Mesodermal cell (in vitro differentiated cells): ENCODE data around the gene CAMK1D.

Source experiments
- H3K27ac ChIP-seq: 2 replicates; pipeline ENCODE4 v1.7.0; 2013; ENCODE audit warnings: mild to moderate bottlenecking, low read depth, low read length, moderate library complexity; ENCODE audit not compliant: severe bottlenecking
- H3K36me3 ChIP-seq: 2 replicates; pipeline ENCODE4 v1.7.1; 2013; ENCODE audit warnings: mild to moderate bottlenecking, low read length, moderate library complexity; ENCODE audit not compliant: control insufficient read depth, insufficient read depth
- H3K4me1 ChIP-seq: one replicate; pipeline ENCODE4 v1.7.1; 2013; ENCODE audit warnings: mild to moderate bottlenecking, low read length; ENCODE audit not compliant: insufficient read depth, control insufficient read depth, poor library complexity, severe bottlenecking
- H3K4me3 ChIP-seq: 2 replicates; pipeline ENCODE4 v1.7.0; 2013; ENCODE audit warnings: low read length, control low read depth, mild to moderate bottlenecking; ENCODE audit not compliant: insufficient read depth, poor library complexity, severe bottlenecking; ENCODE audit errors: extremely low read depth
- H3K9me3 ChIP-seq: 2 replicates; pipeline ENCODE4 v1.7.1; 2013; ENCODE audit warnings: mild to moderate bottlenecking, low read length, moderate library complexity; ENCODE audit not compliant: control insufficient read depth
- WGBS, 2 experiments: methylation state at CpG; one replicate each; pipeline ENCODE4 v1.1.5; 2013; ENCODE audit warnings: missing lambda C conversion rate in 2 of 2; ENCODE audit not compliant: insufficient coverage in 2 of 2; 5-methylcytosine and 5-hydroxymethylcytosine counted together

The CAMK1D gene

GRCh38 chr10:12480440-12480839 is 131.1 kb downstream of the CAMK1D start:
- Histone ChIP-seq H3K9me3 (peaks cover 4% of the 10 kb centered on the region), H3K4me1 (peaks cover 5% of the 10 kb centered on the region), H3K27ac (no peak overlapping the region), H3K4me3 (no peak overlapping the region), H3K36me3 (no peaks in the 10 kb centered on the region)
- WGBS, 2 experiments: 73 to 100% methylated on average over 1 to 3 of the region's 4 CpGs

DNA sequence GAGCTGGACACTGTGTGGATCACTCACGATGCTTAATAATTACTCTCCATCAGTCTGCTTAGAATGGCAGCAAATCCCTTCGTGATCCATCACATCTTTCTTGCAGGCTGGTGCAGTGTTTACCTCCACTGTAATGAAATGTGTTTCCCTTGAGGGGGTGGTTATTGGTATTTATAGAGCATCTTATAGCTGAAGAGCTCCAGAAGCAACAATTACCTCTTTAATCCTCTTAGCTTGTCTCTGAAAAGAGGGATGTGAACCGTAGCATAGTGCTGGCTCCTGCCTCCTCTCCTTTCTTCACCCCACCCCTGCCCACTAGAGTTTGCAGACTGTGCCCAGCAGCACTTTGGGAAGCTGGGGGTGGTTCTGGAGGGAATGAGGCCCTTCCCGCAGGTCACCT is 132.6 kb downstream of the CAMK1D start:
- WGBS, 2 experiments: 100% methylated on average over 1 of the region's 4 CpGs; no CpG with 5 or more reads in 1 of the 2 experiments
- Histone ChIP-seq H3K27ac (no peak overlapping the region), H3K36me3 (no peaks in the 10 kb centered on the region), H3K4me1 (peaks cover 5% of the 10 kb centered on the region), H3K4me3 (no peak overlapping the region), H3K9me3 (peaks cover 4% of the 10 kb centered on the region)

- no peak overlapping the region for H3K4me3 ChIP-seq
- 43 to 44% methylated on average over 5 to 8 of the region's 12 CpGs for WGBS, 2 experiments
- H3K27ac ChIP-seq: no peak overlapping the region
- peaks cover 5% of the 10 kb centered on the region for H3K4me1 ChIP-seq
- peaks cover 4% of the 10 kb centered on the region for H3K9me3 ChIP-seq
- H3K36me3 ChIP-seq: no peaks in the 10 kb centered on the region
These were observed 133.2 kb downstream of the CAMK1D start for GRCh38 chr10:12482587-12482986.

DNA sequence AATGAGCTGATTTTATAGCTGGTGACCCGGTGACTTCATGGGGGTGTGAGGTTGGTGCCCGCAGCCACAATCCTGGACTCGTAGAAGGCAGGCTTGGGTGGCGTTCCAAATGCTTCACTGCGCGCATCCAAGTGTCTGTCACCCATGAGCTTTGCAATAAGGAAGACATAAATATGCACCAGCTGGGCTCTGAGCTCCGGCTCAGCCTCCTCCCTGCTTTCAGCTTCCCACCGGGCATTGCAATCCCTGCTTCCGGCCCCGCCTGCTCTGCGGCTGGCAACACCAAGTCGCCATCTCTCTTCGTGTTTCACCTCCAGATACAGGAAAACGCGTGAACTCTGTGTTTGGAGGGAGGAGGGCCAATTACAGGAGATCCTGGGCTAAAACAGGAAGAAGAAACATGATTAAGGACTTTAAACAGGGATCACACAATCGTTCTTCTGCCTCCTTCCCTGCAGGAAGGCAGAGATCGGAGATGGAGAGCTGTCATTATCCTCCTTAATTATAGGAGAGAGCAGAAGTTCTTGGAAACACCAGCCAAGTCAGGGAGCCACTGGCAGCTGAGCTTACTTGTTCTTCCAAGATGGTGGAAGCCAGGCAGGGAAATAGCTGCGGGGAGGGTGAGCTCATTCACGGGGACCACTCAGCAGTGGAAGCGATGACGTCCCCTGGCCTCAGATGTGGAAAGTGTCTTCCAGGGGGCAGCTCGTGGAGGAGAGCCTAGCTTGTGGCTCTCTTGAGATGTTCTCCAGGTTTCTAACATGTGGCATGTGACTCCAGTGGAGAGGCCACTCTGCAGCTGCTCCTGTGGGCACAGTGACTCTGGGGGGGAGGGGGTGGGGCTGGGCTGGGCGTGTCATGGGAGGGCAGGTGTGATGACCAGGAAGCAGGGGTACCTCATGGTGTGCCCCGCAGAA is 134.9 kb downstream of the CAMK1D start:
- no peaks in the 10 kb centered on the region for H3K36me3 ChIP-seq
- H3K27ac ChIP-seq: no peak overlapping the region
- peaks cover 5% of the 10 kb centered on the region for H3K4me1 ChIP-seq
- 88 to 90% methylated on average over 20 to 22 of the region's 24 CpGs for WGBS, 2 experiments
- H3K4me3 ChIP-seq: no peak overlapping the region
- H3K9me3 ChIP-seq: peaks cover 4% of the 10 kb centered on the region

GRCh38 chr10:12484941-12485805 is 135.8 kb downstream of the CAMK1D start:
- WGBS, 2 experiments: 78 to 83% methylated on average over 18 to 21 of the region's 26 CpGs
- Histone ChIP-seq H3K36me3 (no peaks in the 10 kb centered on the region), H3K4me1 (peaks cover 8% of the 10 kb centered on the region), H3K9me3 (peaks cover 4% of the 10 kb centered on the region), H3K27ac (no peak overlapping the region), H3K4me3 (no peak overlapping the region)

DNA sequence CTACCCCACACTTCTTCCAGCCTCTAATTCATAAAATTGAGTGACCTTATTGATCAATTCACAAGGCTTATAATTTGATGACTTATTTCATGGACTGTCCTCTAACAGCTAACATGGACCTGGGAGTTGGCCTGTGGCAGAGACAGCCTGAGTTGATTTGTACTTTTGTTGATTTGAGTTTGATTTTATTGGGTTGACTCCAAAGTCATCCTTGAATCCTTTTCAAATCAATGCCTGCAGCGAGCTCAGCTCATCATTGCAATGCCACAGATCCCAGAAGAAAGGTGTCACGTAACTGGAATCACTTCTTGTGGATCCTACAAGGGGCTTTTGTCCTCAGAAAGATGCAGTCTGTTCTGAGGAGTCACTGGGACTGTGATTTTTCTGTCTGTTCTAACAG is 138.0 kb downstream of the CAMK1D start:
- H3K4me1 ChIP-seq: peaks cover 8% of the 10 kb centered on the region
- H3K9me3 ChIP-seq: no peaks in the 10 kb centered on the region
- H3K4me3 ChIP-seq: no peak overlapping the region
- WGBS, 2 experiments: 89 to 90% methylated on average over 2 of the region's 2 CpGs
- H3K27ac ChIP-seq: no peak overlapping the region
- no peaks in the 10 kb centered on the region for H3K36me3 ChIP-seq

- Histone ChIP-seq H3K4me1 (peaks cover 8% of the 10 kb centered on the region), H3K4me3 (no peak overlapping the region), H3K27ac (no peak overlapping the region), H3K36me3 (no peaks in the 10 kb centered on the region), H3K9me3 (no peaks in the 10 kb centered on the region)
- 98 to 100% methylated on average over 9 to 12 of the region's 16 CpGs for WGBS, 2 experiments
These were observed 139.3 kb downstream of the CAMK1D start for GRCh38 chr10:12488626-12489025.

DNA sequence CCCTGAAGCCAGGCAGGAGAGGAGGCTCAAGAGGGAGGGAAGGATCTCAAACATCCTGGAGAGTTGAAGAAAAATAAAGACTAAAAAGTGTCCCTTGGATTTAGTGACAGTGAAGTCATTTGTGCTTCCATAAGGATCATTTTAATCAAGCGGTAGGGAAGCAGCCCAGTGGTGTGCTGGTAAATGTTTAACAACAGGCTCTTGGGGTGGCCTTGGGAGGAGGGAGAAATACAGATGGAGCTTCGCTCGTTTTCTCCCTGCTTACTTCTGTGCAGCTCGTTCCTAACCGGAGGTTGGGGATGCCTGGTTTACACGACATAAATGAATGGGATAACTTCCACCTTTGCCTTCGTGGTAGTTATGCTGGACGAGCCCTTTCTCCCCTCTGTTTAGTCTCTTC is 140.0 kb downstream of the CAMK1D start:
- H3K4me1 ChIP-seq: peaks cover 8% of the 10 kb centered on the region
- 88% methylated on average over 6 to 8 of the region's 8 CpGs for WGBS, 2 experiments
- no peaks in the 10 kb centered on the region for H3K36me3 ChIP-seq
- no peak overlapping the region for H3K4me3 ChIP-seq
- H3K27ac ChIP-seq: no peak overlapping the region
- H3K9me3 ChIP-seq: no peaks in the 10 kb centered on the region

DNA sequence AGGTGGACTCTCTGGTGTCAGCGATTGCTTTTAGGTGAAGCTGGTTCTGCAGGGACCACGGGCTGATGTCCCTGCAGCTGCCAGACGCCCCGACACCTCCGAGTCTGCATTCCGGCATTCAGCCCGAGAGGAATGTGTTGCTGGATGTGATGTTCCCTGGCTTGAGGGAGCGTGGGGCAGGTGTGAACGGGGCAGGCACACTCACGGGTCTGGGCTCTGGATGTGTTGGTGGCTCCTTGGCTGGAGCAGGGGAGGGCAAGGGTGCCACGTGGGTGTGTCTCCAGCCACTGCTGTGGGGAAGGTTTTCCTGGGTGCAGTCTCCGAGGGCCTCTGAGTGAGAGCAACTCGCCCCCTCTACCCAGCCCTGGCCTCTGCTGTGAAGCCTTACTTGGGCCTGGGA is 140.5 kb downstream of the CAMK1D start:
- 67 to 78% methylated on average over 8 to 11 of the region's 13 CpGs for WGBS, 2 experiments

DNA sequence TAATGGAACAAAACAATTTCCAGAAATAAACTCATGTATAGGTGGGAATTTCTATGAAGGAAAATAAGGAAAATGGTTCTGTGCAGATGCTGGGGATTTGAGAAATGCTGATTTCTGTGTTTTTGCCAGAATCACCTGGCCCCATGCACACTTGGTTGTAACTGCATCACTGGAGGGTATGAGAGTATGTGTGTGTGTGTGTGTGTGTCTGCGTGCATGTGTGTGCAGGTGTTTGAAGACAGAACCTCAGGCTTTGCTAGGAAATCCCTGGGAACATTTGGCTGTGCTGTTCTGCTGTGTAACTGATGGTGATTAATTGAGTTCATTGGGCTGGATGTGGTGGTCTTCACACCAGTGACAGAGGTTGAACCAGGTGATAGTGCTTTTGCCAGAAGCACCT is 141.6 kb downstream of the CAMK1D start:
- Histone ChIP-seq H3K27ac (no peak overlapping the region), H3K36me3 (no peaks in the 10 kb centered on the region), H3K4me3 (no peak overlapping the region), H3K9me3 (no peaks in the 10 kb centered on the region), H3K4me1 (peaks cover 3% of the 10 kb centered on the region)
- 83 to 100% methylated on average over 1 of the region's 1 CpG for WGBS, 2 experiments

More for the DNA sequence above, 140.5 kb downstream of the CAMK1D start:
- Histone ChIP-seq H3K27ac (no peak overlapping the region), H3K36me3 (no peaks in the 10 kb centered on the region), H3K9me3 (no peaks in the 10 kb centered on the region), H3K4me1 (peaks cover 8% of the 10 kb centered on the region), H3K4me3 (no peak overlapping the region)
